Hepatocyte (in vitro differentiated cells): ENCODE results near the gene GPR18. TPM values are rescaled to one million over a fixed set of nuclear protein-coding genes. Genes with fewer than 3 reads are reported as not detected.

Experiments
- DNase-seq: peaks from one replicate; pipeline ENCODE4 v3.0.0-alpha.2; 2016; ENCODE audit warnings: low spot score
- H2AFZ ChIP-seq: fragments of 200-600 bp; sonication (generic); 2 replicates; pipeline ENCODE4 v1.6.0; 2016; ENCODE audit warnings: antibody characterized with exemption, mild to moderate bottlenecking
- H3K27ac ChIP-seq: fragments of 200-600 bp; sonication (generic); 2 replicates; pipeline ENCODE4 v1.5.1; 2016; ENCODE audit warnings: mild to moderate bottlenecking
- H3K27me3 ChIP-seq: fragments of 200-600 bp; sonication (generic); 2 replicates; pipeline ENCODE4 v1.6.1; 2016
- H3K36me3 ChIP-seq: fragments of 200-600 bp; sonication (generic); replicated peaks from 2 replicates; pipeline ENCODE4 v1.5.1; 2016; ENCODE audit warnings: low read depth; ENCODE audit not compliant: insufficient read depth
- H3K4me1 ChIP-seq: fragments of 200-600 bp; sonication (generic); 2 replicates; pipeline ENCODE4 v1.5.1; 2016; ENCODE audit warnings: mild to moderate bottlenecking, moderate library complexity; ENCODE audit not compliant: insufficient read depth
- H3K4me2 ChIP-seq: fragments of 200-600 bp; sonication (generic); 2 replicates; pipeline ENCODE4 v1.6.0; 2016
- H3K4me3 ChIP-seq: fragments of 200-600 bp; sonication (generic); 2 replicates; pipeline ENCODE4 v1.5.1; 2016; ENCODE audit warnings: mild to moderate bottlenecking
- H3K79me2 ChIP-seq: fragments of 200-600 bp; sonication (generic); 2 replicates; pipeline ENCODE4 v1.6.0; 2017; ENCODE audit warnings: mild to moderate bottlenecking
- H3K9me2 ChIP-seq: fragments of 200-600 bp; sonication (generic); replicated peaks from 2 replicates; pipeline ENCODE4 v1.6.0; 2017; ENCODE audit warnings: mild to moderate bottlenecking; ENCODE audit not compliant: insufficient read depth
- H3K9me3 ChIP-seq: fragments of 200-600 bp; sonication (generic); 2 replicates; pipeline ENCODE4 v1.5.1; 2016; ENCODE audit warnings: low read depth, mild to moderate bottlenecking
- H4K20me1 ChIP-seq: fragments of 200-600 bp; sonication (generic); 2 replicates; pipeline ENCODE4 v1.6.0; 2016; ENCODE audit warnings: mild to moderate bottlenecking; ENCODE audit not compliant: insufficient read depth, poor library complexity, severe bottlenecking
- EZH2 ChIP-seq: fragments of 200-600 bp; sonication (generic); IDR thresholded peaks from 2 replicates; pipeline ENCODE4 v1.6.1; 2016; ENCODE audit warnings: antibody characterized with exemption, mild to moderate bottlenecking, borderline replicate concordance
- EZH2phosphoT487 ChIP-seq: fragments of 200-600 bp; sonication (generic); IDR thresholded peaks from one replicate; pipeline ENCODE4 v1.6.1; 2018; ENCODE audit warnings: antibody characterized with exemption, mild to moderate bottlenecking, low read depth, moderate library complexity; ENCODE audit not compliant: unreplicated experiment, severe bottlenecking
- WGBS: methylation state at CpG from one replicate; pipeline ENCODE4 v1.1.6; 2016; ENCODE audit warnings: low lambda C conversion rate; ENCODE audit errors: missing lambda C conversion rate; 5-methylcytosine and 5-hydroxymethylcytosine counted together
- polyA plus RNA-seq: library from polyadenylated mRNA; unstranded; fragments of >200 nt; fragmentation: Nextera tagmentation; extraction: Ambion mirVana; gene quantifications from 2 replicates; pipeline ENCODE4 v1.2.1, GENCODE V29; 2016
- total RNA-seq: library from RNA; depleted of rRNA; stranded (reverse); fragments of >200 nt; gene quantifications from 2 replicates; pipeline ENCODE4 v1.2.3, GENCODE V29; 2014
- TF ChIP-seq, protein P1 (sequence below): fragments of 200-600 bp; sonication (generic); IDR thresholded peaks from 2 replicates; pipeline ENCODE4 v1.5.1; 2016; ENCODE audit warnings: antibody characterized with exemption, mild to moderate bottlenecking; ENCODE audit not compliant: poor library complexity

GPR18 gene
- total and polyA plus RNA-seq, 2 experiments from 2014 or later = not detected

DNA sequence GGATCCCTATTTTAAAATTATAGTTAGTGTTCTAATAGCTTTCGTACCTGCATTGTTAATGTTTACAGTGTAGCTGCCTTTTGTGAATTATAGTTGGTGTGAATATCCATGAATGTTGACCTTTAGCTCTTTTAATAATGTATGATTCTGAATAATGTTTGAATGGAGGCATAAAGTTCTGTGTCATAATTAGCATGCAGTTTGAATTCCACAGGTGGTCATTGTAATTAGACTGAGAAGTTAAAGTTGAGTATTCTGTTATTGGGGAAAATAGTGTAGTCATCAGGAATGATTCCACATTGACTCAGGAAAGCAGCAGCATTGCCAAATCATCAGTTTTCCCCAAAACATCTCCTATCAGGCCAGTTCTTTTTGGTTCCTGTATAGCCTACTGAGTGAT lies 12.1 kb downstream of the GPR18 start:
- Histone ChIP-seq H3K9me2 (no peaks in the 10 kb centered on the region), H3K27ac (no peak overlapping the region), H3K27me3 (no peaks in the 10 kb centered on the region), H2AFZ (no peak overlapping the region), H4K20me1 (no peaks in the 10 kb centered on the region), H3K36me3 (no peaks in the 10 kb centered on the region), H3K9me3 (no peaks in the 10 kb centered on the region), H3K79me2 (peaks cover 6% of the 10 kb centered on the region), H3K4me3 (no peak overlapping the region), H3K4me2 (no peak overlapping the region), H3K4me1 (no peaks in the 10 kb centered on the region)
- DNase-seq = no peak
- no peak for TF ChIP-seq EZH2
- TF ChIP-seq EZH2phosphoT487 = no peak
- TF ChIP-seq, protein P1, sequence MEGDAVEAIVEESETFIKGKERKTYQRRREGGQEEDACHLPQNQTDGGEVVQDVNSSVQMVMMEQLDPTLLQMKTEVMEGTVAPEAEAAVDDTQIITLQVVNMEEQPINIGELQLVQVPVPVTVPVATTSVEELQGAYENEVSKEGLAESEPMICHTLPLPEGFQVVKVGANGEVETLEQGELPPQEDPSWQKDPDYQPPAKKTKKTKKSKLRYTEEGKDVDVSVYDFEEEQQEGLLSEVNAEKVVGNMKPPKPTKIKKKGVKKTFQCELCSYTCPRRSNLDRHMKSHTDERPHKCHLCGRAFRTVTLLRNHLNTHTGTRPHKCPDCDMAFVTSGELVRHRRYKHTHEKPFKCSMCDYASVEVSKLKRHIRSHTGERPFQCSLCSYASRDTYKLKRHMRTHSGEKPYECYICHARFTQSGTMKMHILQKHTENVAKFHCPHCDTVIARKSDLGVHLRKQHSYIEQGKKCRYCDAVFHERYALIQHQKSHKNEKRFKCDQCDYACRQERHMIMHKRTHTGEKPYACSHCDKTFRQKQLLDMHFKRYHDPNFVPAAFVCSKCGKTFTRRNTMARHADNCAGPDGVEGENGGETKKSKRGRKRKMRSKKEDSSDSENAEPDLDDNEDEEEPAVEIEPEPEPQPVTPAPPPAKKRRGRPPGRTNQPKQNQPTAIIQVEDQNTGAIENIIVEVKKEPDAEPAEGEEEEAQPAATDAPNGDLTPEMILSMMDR = no peak
- WGBS = 97% methylated on average over 1 of the region's 1 CpG

DNA sequence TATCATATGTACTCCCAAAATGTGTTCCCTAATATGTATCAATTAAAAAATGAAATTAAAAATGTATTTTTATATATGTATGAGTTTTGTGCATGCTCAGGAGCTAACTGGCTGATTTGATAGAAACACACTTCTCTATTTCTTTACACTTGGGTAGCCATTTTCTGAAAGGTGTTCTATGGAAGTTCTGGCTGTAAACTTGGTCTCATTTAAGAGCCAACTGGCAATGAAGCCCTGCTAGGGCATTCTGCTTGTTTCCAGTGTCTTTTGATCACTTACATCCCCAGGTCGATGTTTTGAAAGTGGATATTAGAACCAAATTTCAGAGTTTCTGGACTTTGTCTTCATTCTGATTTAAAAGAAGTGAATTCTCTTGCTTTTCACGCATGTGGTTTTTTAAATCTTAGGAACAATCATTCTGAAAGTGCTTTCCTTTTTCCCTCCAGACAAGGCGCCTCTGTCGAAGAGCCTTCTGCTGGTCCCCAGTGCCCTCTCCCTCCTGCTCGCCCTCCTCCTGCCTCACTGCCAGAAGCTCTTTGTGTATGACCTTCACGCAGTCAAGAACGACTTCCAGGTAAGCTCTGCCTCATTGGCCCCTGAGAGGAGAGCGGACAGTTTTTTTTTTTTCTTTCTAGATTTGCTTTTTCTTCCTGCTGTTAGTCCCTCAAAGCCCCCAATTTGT lies 20.1 kb downstream of the GPR18 start:
- Histone ChIP-seq H3K4me2 (no peak overlapping the region), H3K4me3 (no peak overlapping the region), H3K27me3 (no peaks in the 10 kb centered on the region), H2AFZ (no peak overlapping the region), H3K36me3 (no peaks in the 10 kb centered on the region), H3K9me3 (no peaks in the 10 kb centered on the region), H3K79me2 (peaks cover 36% of the 10 kb centered on the region), H3K9me2 (no peaks in the 10 kb centered on the region), H3K4me1 (no peaks in the 10 kb centered on the region), H3K27ac (no peak overlapping the region), H4K20me1 (peaks cover 9% of the 10 kb centered on the region)
- TF ChIP-seq, protein P1 = no peak
- TF ChIP-seq EZH2phosphoT487 (no peak), EZH2 (no peak)
- DNase-seq = no peak
- WGBS = 89% methylated on average over 8 of the region's 8 CpGs

- H3K4me1 ChIP-seq = peaks cover 9% of the 10 kb centered on the region
- H2AFZ ChIP-seq = no peak overlapping the region
- H3K9me3 ChIP-seq = no peaks in the 10 kb centered on the region
- no peaks in the 10 kb centered on the region for H3K36me3 ChIP-seq
- no peaks in the 10 kb centered on the region for H3K9me2 ChIP-seq
- peaks cover 42% of the 10 kb centered on the region for H4K20me1 ChIP-seq
- TF ChIP-seq, protein P1 = no peak
- TF ChIP-seq EZH2phosphoT487 (no peak), EZH2 (no peak)
- H3K27ac ChIP-seq = no peak overlapping the region
- H3K4me3 ChIP-seq = no peak overlapping the region
- peaks cover 84% of the 10 kb centered on the region for H3K79me2 ChIP-seq
- WGBS = 92% methylated on average over 1 of the region's 1 CpG
- H3K27me3 ChIP-seq = no peaks in the 10 kb centered on the region
- no peak overlapping the region for H3K4me2 ChIP-seq
- DNase-seq = no peak
Observed at GRCh38 chr13:99231721-99232120, 26.5 kb downstream of the GPR18 start.
